GM18951 (cell line): Measurements from ENCODE around the gene HMGN3.
"Not testable (repeated sequence)": the region's sequence is repeated elsewhere in the genome, so short reads cannot be mapped to it uniquely, and the experiment has no call there.

Experiments used
- POLR2A ChIP-seq: IDR thresholded peaks from 4 replicates; pipeline ENCODE4 v1.6.1; 2011; ENCODE audit warnings: mild to moderate bottlenecking; ENCODE audit not compliant: insufficient read length, insufficient read depth; ENCODE audit errors: extremely low read depth
- in situ Hi-C: fragments of 300-500 bp; cut with MboI; formaldehyde crosslinking; loops from one replicate; pipeline ENCODE4 v1.12.0; 2022; ENCODE audit warnings: low sequenced_read_pairs, mixed read lengths, inconsistent platforms; ENCODE audit not compliant: unreplicated experiment

Gene HMGN3

GRCh38 chr6:79234150-79235022 lies at the start of gene HMGN3:
Gene HMGN3 (minus strand): TSS chr6:79234682.
- peak; percentile 89 for TF ChIP-seq POLR2A
- in situ Hi-C loops, result no loop called here

GRCh38 chr6:79280756-79281155 lies 46.3 kb upstream of the HMGN3 start:
- TF ChIP-seq POLR2A, result no peak
- in situ Hi-C loops, result no loop called here

- TF ChIP-seq POLR2A, result no peak
- in situ Hi-C loops, result no loop called here
Measured at GRCh38 chr6:79277109-79277508, 42.6 kb upstream of the HMGN3 start.

- TF ChIP-seq POLR2A, result no peak
- in situ Hi-C loops, result no loop called here
Measured at GRCh38 chr6:79269877-79270276, 35.4 kb upstream of the HMGN3 start.

- TF ChIP-seq POLR2A, result no peak
- in situ Hi-C loops, result no loop called here
Measured at GRCh38 chr6:79267128-79267527, 32.6 kb upstream of the HMGN3 start.

- in situ Hi-C loops, result no loop called here
- TF ChIP-seq POLR2A, result no peak
Measured at GRCh38 chr6:79266051-79266450, 31.6 kb upstream of the HMGN3 start.

- in situ Hi-C loops, result no loop called here
- no peak for TF ChIP-seq POLR2A
Measured at GRCh38 chr6:79263359-79263758, 28.9 kb upstream of the HMGN3 start.

- in situ Hi-C loops, result no loop called here
Measured at GRCh38 chr6:79261666-79262065, 27.2 kb upstream of the HMGN3 start.

GRCh38 chr6:79260772-79261171 lies 26.3 kb upstream of the HMGN3 start:
- TF ChIP-seq POLR2A, result no peak
- in situ Hi-C loops, result no loop called here

More at GRCh38 chr6:79261666-79262065, 27.2 kb upstream of the HMGN3 start:
- TF ChIP-seq POLR2A, result no peak

- in situ Hi-C loops, result no loop called here
- no peak for TF ChIP-seq POLR2A
Measured at GRCh38 chr6:79257381-79258205, 23.1 kb upstream of the HMGN3 start.

GRCh38 chr6:79256770-79257169 lies 22.3 kb upstream of the HMGN3 start:
- in situ Hi-C loops, result not testable (repeated sequence)

GRCh38 chr6:79255086-79255485 lies 20.6 kb upstream of the HMGN3 start:
- in situ Hi-C loops, result not testable (repeated sequence)

GRCh38 chr6:79250559-79250958 lies 16.1 kb upstream of the HMGN3 start:
- in situ Hi-C loops, result no loop called here
- TF ChIP-seq POLR2A, result no peak

- no peak for TF ChIP-seq POLR2A
- in situ Hi-C loops, result no loop called here
Measured at GRCh38 chr6:79250107-79250514, 15.6 kb upstream of the HMGN3 start.

GRCh38 chr6:79249136-79249535 lies 14.7 kb upstream of the HMGN3 start:
- no peak for TF ChIP-seq POLR2A
- in situ Hi-C loops, result no loop called here
